GM23248 (cell line): ENCODE results near the gene RICTOR.

Source experiments
- EZH2 ChIP-seq: fragments of 200-600 bp; sonication (generic); IDR thresholded peaks from 2 replicates; pipeline ENCODE4 v1.6.1; 2018; ENCODE audit warnings: antibody characterized with exemption, mild to moderate bottlenecking; ENCODE audit not compliant: insufficient read depth, poor library complexity, severe bottlenecking
- EZH2phosphoT487 ChIP-seq: fragments of 200-600 bp; sonication (generic); IDR thresholded peaks from 2 replicates; pipeline ENCODE4 v1.6.1; 2018; ENCODE audit warnings: antibody characterized with exemption, moderate library complexity, mild to moderate bottlenecking, low read depth; ENCODE audit not compliant: insufficient read depth

DNA sequence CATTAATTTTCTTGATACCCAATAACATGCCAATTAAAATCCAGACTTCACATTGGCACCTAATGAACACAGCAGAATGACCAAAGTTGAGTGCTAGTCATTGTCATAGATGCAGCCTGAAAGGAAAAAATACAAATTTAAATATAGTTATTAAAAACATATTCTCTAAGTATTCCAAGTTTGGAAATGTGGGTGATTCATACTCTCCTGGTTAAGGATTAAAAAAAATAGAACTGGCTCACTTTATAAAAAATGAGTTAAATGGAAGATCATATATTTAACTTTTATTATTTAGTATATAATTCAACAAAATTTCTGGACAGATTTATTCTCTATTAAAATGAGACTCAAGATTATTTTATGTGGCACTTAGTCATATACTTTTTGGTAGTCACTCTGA lies 33.2 kb upstream of the RICTOR start:
- TF ChIP-seq EZH2 (no peak), EZH2phosphoT487 (no peak)
